HepG2 (cell line): ENCODE results near the gene CACNA1H. TPM values are rescaled to one million over a fixed set of nuclear protein-coding genes. Genes with fewer than 3 reads are reported as not detected.

Experiments
- ATM ChIP-seq: fragments of 450-650 bp; IDR thresholded peaks from 2 replicates; pipeline ENCODE4 v1.7.1; 2017; ENCODE audit warnings: mild to moderate bottlenecking, borderline replicate concordance
- E2F2 ChIP-seq: sonication (generic); formaldehyde crosslinking; IDR thresholded peaks from 2 replicates; pipeline ENCODE4 v1.4.0; 2020; ENCODE audit warnings: missing genetic modification reagents, borderline replicate concordance
- FOXO4 ChIP-seq: sonication (generic); formaldehyde crosslinking; conservative IDR thresholded peaks from 2 replicates; pipeline ENCODE4 v1.8.1; 2023; ENCODE audit warnings: missing genetic modification reagents
- HNF4A ChIP-seq: sonication (generic); formaldehyde crosslinking; IDR thresholded peaks from 2 replicates; pipeline ENCODE4 v1.4.0; 2020; ENCODE audit warnings: missing genetic modification reagents
- ISX ChIP-seq: sonication (generic); formaldehyde crosslinking; conservative IDR thresholded peaks from 2 replicates; pipeline ENCODE4 v1.5.0; 2020; ENCODE audit warnings: missing genetic modification reagents
- JUND ChIP-seq: sonication (generic); formaldehyde crosslinking; IDR thresholded peaks from 2 replicates; pipeline ENCODE4 v1.8.0; 2022; ENCODE audit warnings: mild to moderate bottlenecking, missing genetic modification reagents
- PAXIP1 ChIP-seq: sonication (generic); formaldehyde crosslinking; conservative IDR thresholded peaks from 2 replicates; pipeline ENCODE4 v1.4.0; 2020; ENCODE audit warnings: mild to moderate bottlenecking, missing genetic modification reagents, moderate library complexity
- RNF219 ChIP-seq: sonication (generic); formaldehyde crosslinking; IDR thresholded peaks from 2 replicates; pipeline ENCODE4 v1.5.0; 2020; ENCODE audit warnings: mild to moderate bottlenecking, missing genetic modification reagents
- SUZ12 ChIP-seq: fragments of 150-350 bp; IDR thresholded peaks from 2 replicates; pipeline ENCODE4 v1.6.1; 2014; ENCODE audit warnings: low read depth, low read length
- TCF7L2 ChIP-seq: IDR thresholded peaks from 2 replicates; pipeline ENCODE4 v1.6.1; 2011; ENCODE audit warnings: mild to moderate bottlenecking, low read depth, low read length, moderate library complexity
- ZNF382 ChIP-seq: sonication (generic); formaldehyde crosslinking; IDR thresholded peaks from 2 replicates; pipeline ENCODE4 v1.5.0; 2020; ENCODE audit warnings: missing genetic modification reagents, mild to moderate bottlenecking, borderline replicate concordance
- polyA plus RNA-seq, 8 experiments: library from polyadenylated mRNA; depleted of rRNA in 3 of 8; stranded (reverse) in 7 of 8; unstranded in 1 of 8; fragments of >200 nt; fragmentation: Illumina TruSeq in 4 of 8; extraction: Trizol in 4 of 8; gene quantifications; 2 replicates each; pipeline versions ENCODE4 v1.2.1 to v1.2.3, GENCODE V29; 2011 to 2016; ENCODE audit warnings: low read depth in 4 of 8, missing spikeins in 1 of 8, mixed read lengths in 1 of 8; ENCODE audit not compliant: insufficient read depth in 1 of 8
- total RNA-seq, 5 experiments: library from RNA; depleted of rRNA; stranded (reverse); fragments of >200 nt; fragmentation: Illumina TruSeq; extraction: Trizol; gene quantifications; 2 replicates each; pipeline ENCODE4 v1.2.3, GENCODE V29; 2016; ENCODE audit warnings: low read depth in 1 of 5
- TF ChIP-seq, protein P1 (sequence below): sonication (generic); formaldehyde crosslinking; IDR thresholded peaks from 2 replicates; pipeline ENCODE4 v1.4.0; 2020; ENCODE audit warnings: missing genetic modification reagents, borderline replicate concordance
- TF ChIP-seq, protein P2 (sequence below): sonication (generic); formaldehyde crosslinking; conservative IDR thresholded peaks from 2 replicates; pipeline ENCODE4 v1.4.0; 2020; ENCODE audit warnings: missing genetic modification reagents

CACNA1H gene
- total and polyA plus RNA-seq, 2 of the 13 experiments (the other 11 are each of a cell fraction or from before 2014, with no cell fraction given) = 0.40 to 1.8 TPM

- TF ChIP-seq FOXO4 (CRISPR knock-in tag) (no peak), PAXIP1 (CRISPR knock-in tag) (peak; percentile 43), E2F2 (CRISPR knock-in tag) (no peak), RNF219 (CRISPR knock-in tag) (no peak), ZNF382 (CRISPR knock-in tag) (no peak), JUND (CRISPR knock-in tag) (no peak), TCF7L2 (no peak), SUZ12 (no peak), ATM (no peak), HNF4A (CRISPR knock-in tag) (peak; percentile 83), ISX (CRISPR knock-in tag) (no peak)
- TF ChIP-seq, protein P1, sequence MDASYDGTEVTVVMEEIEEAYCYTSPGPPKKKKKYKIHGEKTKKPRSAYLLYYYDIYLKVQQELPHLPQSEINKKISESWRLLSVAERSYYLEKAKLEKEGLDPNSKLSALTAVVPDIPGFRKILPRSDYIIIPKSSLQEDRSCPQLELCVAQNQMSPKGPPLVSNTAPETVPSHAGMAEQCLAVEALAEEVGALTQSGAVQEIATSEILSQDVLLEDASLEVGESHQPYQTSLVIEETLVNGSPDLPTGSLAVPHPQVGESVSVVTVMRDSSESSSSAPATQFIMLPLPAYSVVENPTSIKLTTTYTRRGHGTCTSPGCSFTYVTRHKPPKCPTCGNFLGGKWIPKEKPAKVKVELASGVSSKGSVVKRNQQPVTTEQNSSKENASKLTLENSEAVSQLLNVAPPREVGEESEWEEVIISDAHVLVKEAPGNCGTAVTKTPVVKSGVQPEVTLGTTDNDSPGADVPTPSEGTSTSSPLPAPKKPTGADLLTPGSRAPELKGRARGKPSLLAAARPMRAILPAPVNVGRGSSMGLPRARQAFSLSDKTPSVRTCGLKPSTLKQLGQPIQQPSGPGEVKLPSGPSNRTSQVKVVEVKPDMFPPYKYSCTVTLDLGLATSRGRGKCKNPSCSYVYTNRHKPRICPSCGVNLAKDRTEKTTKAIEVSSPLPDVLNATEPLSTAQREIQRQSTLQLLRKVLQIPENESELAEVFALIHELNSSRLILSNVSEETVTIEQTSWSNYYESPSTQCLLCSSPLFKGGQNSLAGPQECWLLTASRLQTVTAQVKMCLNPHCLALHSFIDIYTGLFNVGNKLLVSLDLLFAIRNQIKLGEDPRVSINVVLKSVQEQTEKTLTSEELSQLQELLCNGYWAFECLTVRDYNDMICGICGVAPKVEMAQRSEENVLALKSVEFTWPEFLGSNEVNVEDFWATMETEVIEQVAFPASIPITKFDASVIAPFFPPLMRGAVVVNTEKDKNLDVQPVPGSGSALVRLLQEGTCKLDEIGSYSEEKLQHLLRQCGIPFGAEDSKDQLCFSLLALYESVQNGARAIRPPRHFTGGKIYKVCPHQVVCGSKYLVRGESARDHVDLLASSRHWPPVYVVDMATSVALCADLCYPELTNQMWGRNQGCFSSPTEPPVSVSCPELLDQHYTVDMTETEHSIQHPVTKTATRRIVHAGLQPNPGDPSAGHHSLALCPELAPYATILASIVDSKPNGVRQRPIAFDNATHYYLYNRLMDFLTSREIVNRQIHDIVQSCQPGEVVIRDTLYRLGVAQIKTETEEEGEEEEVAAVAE (CRISPR knock-in tag) = no peak
- TF ChIP-seq, protein P2, sequence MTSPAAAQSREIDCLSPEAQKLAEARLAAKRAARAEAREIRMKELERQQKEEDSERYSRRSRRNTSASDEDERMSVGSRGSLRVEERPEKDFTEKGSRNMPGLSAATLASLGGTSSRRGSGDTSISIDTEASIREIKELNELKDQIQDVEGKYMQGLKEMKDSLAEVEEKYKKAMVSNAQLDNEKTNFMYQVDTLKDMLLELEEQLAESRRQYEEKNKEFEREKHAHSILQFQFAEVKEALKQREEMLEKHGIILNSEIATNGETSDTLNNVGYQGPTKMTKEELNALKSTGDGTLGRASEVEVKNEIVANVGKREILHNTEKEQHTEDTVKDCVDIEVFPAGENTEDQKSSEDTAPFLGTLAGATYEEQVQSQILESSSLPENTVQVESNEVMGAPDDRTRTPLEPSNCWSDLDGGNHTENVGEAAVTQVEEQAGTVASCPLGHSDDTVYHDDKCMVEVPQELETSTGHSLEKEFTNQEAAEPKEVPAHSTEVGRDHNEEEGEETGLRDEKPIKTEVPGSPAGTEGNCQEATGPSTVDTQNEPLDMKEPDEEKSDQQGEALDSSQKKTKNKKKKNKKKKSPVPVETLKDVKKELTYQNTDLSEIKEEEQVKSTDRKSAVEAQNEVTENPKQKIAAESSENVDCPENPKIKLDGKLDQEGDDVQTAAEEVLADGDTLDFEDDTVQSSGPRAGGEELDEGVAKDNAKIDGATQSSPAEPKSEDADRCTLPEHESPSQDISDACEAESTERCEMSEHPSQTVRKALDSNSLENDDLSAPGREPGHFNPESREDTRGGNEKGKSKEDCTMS (CRISPR knock-in tag) = no peak
These were observed 40.3 kb upstream of the CACNA1H start (continued) for GRCh38 chr16:1112506-1113184.
